NCI-H2081 (cell line): ENCODE measurements around the gene DDIT4.
"Not testable (repeated sequence)": the region's sequence is repeated elsewhere in the genome, so short reads cannot be mapped to it uniquely, and the experiment has no call there.

ENCODE experiments used
- DNase-seq, 2 experiments: peaks; one replicate each; lab custom pipeline; 2025; lab: John Stamatoyannopoulos, UW

Gene DDIT4

GRCh38 chr10:72295330-72295910 is 21.7 kb downstream of the DDIT4 start:
- no peak for DNase-seq

DNA sequence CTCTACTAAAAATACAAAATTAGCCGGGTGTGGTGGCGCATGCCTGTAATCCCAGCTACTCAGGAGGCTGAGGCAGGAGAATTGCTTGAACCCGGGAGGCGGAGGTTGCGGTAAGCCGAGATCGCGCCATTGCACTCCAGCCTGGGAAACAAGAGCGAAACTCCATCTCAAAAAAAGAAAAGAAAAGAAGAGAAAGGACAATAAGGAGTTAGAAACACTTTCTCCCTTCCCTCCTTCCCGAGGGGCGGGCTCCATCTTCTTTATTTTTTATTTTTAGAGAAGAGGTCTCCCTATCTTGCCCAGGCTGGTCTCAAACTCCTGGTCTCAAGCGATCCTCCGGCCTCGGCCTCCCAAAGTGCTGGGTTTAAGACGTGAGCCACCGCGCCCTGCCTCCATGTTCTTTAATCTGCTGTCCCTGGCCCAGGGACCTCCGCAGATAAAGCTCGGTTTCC is 23.1 kb downstream of the DDIT4 start:
- not testable (repeated sequence) for DNase-seq

- no peak for DNase-seq
Measured at GRCh38 chr10:72297281-72297804, 23.6 kb downstream of the DDIT4 start.

GRCh38 chr10:72297805-72298591 is 24.3 kb downstream of the DDIT4 start:
- DNase-seq: peak; percentile 92 to 95

- DNase-seq: no peak
Measured at GRCh38 chr10:72298592-72299519, 25.1 kb downstream of the DDIT4 start.

- DNase-seq: no peak
Measured at GRCh38 chr10:72303424-72304128, 29.9 kb downstream of the DDIT4 start.

DNA sequence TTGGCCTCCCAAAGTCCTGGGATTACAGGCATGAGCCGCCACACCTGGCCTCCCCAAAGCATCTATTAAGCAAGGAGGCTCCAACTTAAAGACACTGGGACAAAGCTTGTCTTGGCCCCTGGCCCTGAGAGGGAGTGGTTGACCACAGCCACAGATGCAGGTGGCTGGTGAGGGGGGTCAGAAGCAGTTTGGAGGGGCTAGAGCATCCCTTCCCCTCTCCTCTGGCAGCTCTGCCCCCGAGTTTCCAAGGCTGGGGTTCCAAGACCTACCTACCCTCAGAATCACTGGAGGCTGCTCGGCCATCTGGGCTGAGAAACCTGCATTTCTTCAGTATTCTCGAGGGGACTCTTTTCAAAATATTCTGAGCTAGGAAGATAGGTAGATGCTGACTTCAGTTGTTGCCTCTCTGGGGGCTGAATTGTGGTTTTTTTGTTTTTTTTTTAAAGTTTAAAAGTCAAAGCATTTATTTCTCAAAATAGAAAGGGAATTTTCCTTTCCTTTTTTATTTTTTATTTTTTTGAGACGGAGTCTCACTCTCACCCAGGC is 32.6 kb downstream of the DDIT4 start:
- no peak for DNase-seq

DNA sequence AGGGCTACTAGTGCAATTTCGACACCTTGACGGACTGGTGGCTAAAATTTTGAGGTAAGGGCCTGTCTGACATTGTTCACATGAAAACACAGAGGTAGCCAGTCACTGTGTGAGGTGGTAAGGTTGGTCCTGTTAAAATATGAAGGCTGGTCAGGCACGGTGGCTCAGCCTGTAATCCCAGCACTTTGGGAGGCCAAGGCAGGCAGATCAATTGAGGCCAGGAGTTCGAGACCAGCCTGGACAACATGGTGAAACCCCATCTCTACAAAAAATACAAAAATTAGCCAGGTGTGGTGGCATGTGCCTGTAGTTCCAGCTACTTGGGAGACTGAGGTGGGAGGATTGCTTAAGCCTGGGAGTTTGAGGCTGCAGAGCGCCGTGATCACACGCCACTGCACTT is 34.0 kb downstream of the DDIT4 start:
- DNase-seq: not testable (repeated sequence)

DNA sequence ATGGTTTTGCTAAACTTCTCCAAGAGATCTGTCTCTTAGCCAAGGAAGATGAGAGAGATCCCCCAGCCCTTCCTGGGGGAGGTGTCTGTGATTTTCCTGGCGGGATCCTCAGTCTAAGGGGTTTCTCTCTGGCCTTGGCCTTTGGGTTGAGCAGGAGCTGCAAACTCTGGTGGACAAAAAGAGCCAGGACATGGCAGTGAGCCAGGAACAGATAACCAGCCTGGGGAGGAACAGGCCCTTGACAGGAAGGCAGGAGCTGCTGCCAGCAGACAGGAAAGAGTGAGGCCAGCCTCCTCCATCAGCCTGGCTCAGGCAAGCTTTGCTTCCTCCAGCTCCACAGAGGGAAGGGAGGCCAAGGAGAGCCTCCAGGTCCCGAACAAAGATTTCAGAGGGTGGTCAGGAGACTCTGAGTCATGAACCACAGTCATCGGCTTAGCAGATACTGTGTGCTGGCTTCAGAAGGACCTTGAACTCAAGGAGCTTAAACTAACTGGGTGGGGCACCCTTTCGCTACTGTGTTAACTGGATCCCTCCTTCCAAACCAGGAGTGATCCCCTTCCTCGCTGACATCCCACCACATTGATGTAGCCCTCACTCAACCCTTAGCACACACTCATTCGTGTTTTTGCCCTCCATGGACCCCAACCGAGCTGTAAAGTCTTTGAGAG is 34.7 kb downstream of the DDIT4 start:
- DNase-seq: no peak

GRCh38 chr10:72309290-72310240 is 35.8 kb downstream of the DDIT4 start:
- no peak for DNase-seq

- DNase-seq: no peak
Measured at GRCh38 chr10:72310241-72310633, 36.5 kb downstream of the DDIT4 start.

DNA sequence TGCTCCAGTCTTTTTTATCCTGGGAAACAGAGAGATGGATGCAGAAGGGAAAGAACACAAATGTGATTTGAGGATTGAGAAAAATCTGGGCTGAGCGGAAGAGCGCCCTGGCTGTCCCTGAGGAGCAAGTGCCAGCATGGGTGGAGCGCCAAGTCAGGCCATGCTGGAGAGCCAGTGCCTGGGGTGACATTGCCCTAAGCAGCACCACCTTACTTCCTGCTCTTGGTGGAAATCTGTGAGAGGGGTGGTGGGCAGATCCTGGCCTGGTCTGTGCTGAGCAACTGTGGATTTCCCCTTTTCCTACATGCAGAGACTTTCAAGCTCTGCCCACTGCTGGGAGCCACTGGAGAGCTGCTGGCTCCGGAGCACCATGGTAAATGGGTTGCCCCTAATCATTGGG is 36.9 kb downstream of the DDIT4 start:
- DNase-seq: no peak

GRCh38 chr10:72311667-72312066 is 37.9 kb downstream of the DDIT4 start:
- DNase-seq: no peak

- DNase-seq: no peak
Measured at GRCh38 chr10:72312865-72313391, 39.2 kb downstream of the DDIT4 start.

DNA sequence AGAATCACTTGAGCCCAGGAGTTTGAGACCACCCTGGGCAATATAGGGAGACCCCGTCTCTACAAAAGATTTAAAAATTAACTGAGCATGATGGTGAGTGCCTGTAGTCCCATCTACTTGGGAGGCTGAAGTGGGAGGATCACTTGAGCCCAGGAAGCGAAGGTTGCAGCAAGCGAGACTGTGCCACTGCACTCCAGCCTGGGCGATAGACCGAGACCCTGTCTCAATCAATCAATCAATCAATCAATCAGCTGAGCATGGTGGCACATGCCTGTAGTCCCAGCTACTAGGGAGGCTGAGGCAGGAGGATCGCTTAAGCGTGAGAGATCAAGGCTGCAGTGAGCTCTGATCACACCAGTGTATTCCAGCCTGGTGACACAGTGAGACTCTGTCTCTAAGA is 40.5 kb downstream of the DDIT4 start:
- no peak for DNase-seq

GRCh38 chr10:72315054-72315453 is 41.3 kb downstream of the DDIT4 start:
- DNase-seq: no peak

DNA sequence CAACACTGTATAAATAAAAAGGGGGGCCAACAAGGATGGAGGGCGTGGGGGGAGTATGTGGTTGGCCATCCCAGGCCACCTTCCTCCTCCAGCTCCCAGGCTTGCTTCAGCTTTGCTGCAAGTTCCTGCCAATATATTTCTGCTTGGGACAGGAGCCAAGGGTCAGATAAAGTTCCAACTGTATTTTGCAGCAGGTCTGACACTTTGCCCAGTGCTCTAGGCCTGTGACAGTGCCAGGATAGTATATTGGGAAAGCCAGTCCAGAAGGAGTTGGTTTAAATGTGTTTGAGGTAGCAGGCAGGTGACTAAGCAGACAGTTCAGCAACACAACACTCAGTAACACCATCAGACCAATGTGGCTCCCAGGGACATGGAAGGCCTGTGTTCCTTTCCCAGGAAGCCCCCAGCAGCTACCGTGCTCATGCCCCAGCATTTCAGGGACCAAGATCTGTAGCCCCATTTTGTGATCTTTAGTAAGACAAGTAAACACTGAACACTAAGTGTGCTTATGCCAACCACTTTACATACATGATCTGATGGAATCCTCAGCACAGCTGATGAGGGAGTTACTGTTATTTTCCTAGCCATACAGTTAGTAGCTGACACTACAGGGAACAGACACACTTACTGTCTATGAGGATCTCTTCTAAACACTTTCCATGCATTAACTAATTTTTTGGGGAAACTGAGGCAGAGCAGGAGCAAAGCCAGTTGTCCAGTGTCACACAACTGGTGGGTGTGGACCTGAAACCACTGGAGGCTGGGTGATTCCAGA is 42.1 kb downstream of the DDIT4 start:
- DNase-seq: no peak

GRCh38 chr10:72316386-72316700 is 42.6 kb downstream of the DDIT4 start:
- DNase-seq: no peak
